SK-N-SH (cell line): Measurements from ENCODE around the gene NDC80.
"Not testable (repeated sequence)": the region's sequence is repeated elsewhere in the genome, so short reads cannot be mapped to it uniquely, and the experiment has no call there.

ENCODE experiments used
- JUND ChIP-seq: IDR thresholded peaks from 2 replicates; pipeline ENCODE4 v1.4.0; 2012
- NRF1 ChIP-seq: IDR thresholded peaks from 2 replicates; pipeline ENCODE4 v1.6.1; 2012; ENCODE audit warnings: low read depth, mild to moderate bottlenecking, low read length
- PBX3 ChIP-seq: IDR thresholded peaks from 2 replicates; pipeline ENCODE4; 2012
- POLR2AphosphoS5 ChIP-seq: IDR thresholded peaks from 2 replicates; pipeline ENCODE4 v1.6.1; 2012; ENCODE audit warnings: low read depth, low read length
- RCOR1 ChIP-seq: fragments of 150-350 bp; IDR thresholded peaks from 2 replicates; pipeline ENCODE4 v1.6.1; 2017; ENCODE audit warnings: antibody characterized with exemption, low read length
- RFX5 ChIP-seq: IDR thresholded peaks from 2 replicates; pipeline ENCODE4 v1.6.1; 2012; ENCODE audit warnings: mild to moderate bottlenecking, improper control_type of control experiment, low read length
- SIN3A ChIP-seq: IDR thresholded peaks from 2 replicates; pipeline ENCODE4 v1.6.1; 2012; ENCODE audit warnings: low read depth, mild to moderate bottlenecking, low read length, moderate library complexity, borderline replicate concordance
- USF2 ChIP-seq: fragments of 150-350 bp; IDR thresholded peaks from 2 replicates; pipeline ENCODE4 v1.6.1; 2017; ENCODE audit warnings: antibody characterized with exemption, low read length, low read depth, borderline replicate concordance
- ZBTB33 ChIP-seq: IDR thresholded peaks from 2 replicates; pipeline ENCODE4 v1.4.0; 2012; ENCODE audit warnings: low read depth, borderline replicate concordance
- TF ChIP-seq, protein P1 (sequence below): fragments of 200-600 bp; sonication (generic); IDR thresholded peaks from 2 replicates; pipeline ENCODE4 v1.6.1; 2017; ENCODE audit warnings: antibody characterized with exemption, mild to moderate bottlenecking, moderate library complexity
- TF ChIP-seq, protein P2 (sequence below): IDR thresholded peaks from 2 replicates; pipeline ENCODE4 v1.6.1; 2012; ENCODE audit warnings: mild to moderate bottlenecking, low read depth, low read length, moderate library complexity

GRCh38 chr18:2660849-2661248 is 89.5 kb downstream of the NDC80 start:
- TF ChIP-seq, protein P1, sequence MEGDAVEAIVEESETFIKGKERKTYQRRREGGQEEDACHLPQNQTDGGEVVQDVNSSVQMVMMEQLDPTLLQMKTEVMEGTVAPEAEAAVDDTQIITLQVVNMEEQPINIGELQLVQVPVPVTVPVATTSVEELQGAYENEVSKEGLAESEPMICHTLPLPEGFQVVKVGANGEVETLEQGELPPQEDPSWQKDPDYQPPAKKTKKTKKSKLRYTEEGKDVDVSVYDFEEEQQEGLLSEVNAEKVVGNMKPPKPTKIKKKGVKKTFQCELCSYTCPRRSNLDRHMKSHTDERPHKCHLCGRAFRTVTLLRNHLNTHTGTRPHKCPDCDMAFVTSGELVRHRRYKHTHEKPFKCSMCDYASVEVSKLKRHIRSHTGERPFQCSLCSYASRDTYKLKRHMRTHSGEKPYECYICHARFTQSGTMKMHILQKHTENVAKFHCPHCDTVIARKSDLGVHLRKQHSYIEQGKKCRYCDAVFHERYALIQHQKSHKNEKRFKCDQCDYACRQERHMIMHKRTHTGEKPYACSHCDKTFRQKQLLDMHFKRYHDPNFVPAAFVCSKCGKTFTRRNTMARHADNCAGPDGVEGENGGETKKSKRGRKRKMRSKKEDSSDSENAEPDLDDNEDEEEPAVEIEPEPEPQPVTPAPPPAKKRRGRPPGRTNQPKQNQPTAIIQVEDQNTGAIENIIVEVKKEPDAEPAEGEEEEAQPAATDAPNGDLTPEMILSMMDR, result not testable (repeated sequence)
- TF ChIP-seq RFX5, POLR2AphosphoS5, SIN3A, USF2, JUND, RCOR1, NRF1, PBX3, ZBTB33: not testable (repeated sequence)
- TF ChIP-seq, protein P2, sequence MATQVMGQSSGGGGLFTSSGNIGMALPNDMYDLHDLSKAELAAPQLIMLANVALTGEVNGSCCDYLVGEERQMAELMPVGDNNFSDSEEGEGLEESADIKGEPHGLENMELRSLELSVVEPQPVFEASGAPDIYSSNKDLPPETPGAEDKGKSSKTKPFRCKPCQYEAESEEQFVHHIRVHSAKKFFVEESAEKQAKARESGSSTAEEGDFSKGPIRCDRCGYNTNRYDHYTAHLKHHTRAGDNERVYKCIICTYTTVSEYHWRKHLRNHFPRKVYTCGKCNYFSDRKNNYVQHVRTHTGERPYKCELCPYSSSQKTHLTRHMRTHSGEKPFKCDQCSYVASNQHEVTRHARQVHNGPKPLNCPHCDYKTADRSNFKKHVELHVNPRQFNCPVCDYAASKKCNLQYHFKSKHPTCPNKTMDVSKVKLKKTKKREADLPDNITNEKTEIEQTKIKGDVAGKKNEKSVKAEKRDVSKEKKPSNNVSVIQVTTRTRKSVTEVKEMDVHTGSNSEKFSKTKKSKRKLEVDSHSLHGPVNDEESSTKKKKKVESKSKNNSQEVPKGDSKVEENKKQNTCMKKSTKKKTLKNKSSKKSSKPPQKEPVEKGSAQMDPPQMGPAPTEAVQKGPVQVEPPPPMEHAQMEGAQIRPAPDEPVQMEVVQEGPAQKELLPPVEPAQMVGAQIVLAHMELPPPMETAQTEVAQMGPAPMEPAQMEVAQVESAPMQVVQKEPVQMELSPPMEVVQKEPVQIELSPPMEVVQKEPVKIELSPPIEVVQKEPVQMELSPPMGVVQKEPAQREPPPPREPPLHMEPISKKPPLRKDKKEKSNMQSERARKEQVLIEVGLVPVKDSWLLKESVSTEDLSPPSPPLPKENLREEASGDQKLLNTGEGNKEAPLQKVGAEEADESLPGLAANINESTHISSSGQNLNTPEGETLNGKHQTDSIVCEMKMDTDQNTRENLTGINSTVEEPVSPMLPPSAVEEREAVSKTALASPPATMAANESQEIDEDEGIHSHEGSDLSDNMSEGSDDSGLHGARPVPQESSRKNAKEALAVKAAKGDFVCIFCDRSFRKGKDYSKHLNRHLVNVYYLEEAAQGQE, result not testable (repeated sequence)
